ENCODE data around the gene CLHC1. TPM values are rescaled to one million over a fixed set of nuclear protein-coding genes. Genes with fewer than 3 reads are reported as not detected.
A peak's percentile ranks its signal among the peaks of the same experiment; 100 is the strongest.

CLHC1 gene
- total and polyA plus RNA-seq, 8 donors, result 1.9 to 43.9 (median 6.8) TPM

GRCh38 chr2:55164534-55165480 is 67.3 kb downstream of the CLHC1 start:
- Histone ChIP-seq H3K36me3 (no peaks in the 10 kb centered on the region), H3K4me3 (no peak overlapping the region), H3K9me3 (no peaks in the 10 kb centered on the region), H3K27ac (peak overlapping the region; percentile 18 to 78 (median 58)), H3K4me1 (peaks cover 36 to 80% (median 64%) of the 10 kb centered on the region in 4 donors), H3K27me3 (no peaks in the 10 kb centered on the region)
- TF ChIP-seq CTCF (IDR thresholded peaks at IDR 0.05) (no peak), POLR2A (IDR thresholded peaks at IDR 0.05) (no peak), POLR2AphosphoS5 (IDR thresholded peaks at IDR 0.05) (no peak), EP300 (IDR thresholded peaks at IDR 0.05) (no peak)
- intact Hi-C loops (cut with DNase I; ENCODE audit: low total_unique reads), result loop anchor here (10.0 kb wide), 1 partner anchor 120 kb away; no protein-coding TSS in a partner anchor
- 69 to 82% (median 72%) methylated on average over 12 of the region's 12 CpGs for WGBS, 5 donors
- no peak for DNase-seq

GRCh38 chr2:55163941-55164390 is 68.1 kb downstream of the CLHC1 start:
- Histone ChIP-seq H3K4me1 (peaks cover 36 to 80% (median 69%) of the 10 kb centered on the region in 4 donors), H3K27me3 (no peaks in the 10 kb centered on the region), H3K27ac (peak overlapping the region; percentile 49 to 78 (median 58)), H3K4me3 (no peak overlapping the region), H3K9me3 (no peaks in the 10 kb centered on the region), H3K36me3 (no peaks in the 10 kb centered on the region)
- intact Hi-C loops (cut with DNase I; ENCODE audit: low total_unique reads), result loop anchor here (10.0 kb wide), 1 partner anchor 119 kb away; no protein-coding TSS in a partner anchor
- DNase-seq, result peak; percentile 44 to 66
- TF ChIP-seq POLR2A (IDR thresholded peaks at IDR 0.05) (no peak), CTCF (IDR thresholded peaks at IDR 0.05) (no peak), EP300 (IDR thresholded peaks at IDR 0.05) (no peak), POLR2AphosphoS5 (IDR thresholded peaks at IDR 0.05) (peak in 2 of 3 donors; percentile 27 to 56)
- WGBS, 5 donors, result 25 to 46% (median 37%) methylated on average over 7 of the region's 7 CpGs

GRCh38 chr2:55163274-55163721 is 68.8 kb downstream of the CLHC1 start:
- DNase-seq, result no peak
- intact Hi-C loops (cut with DNase I; ENCODE audit: low total_unique reads), result loop anchor here (10.0 kb wide), 1 partner anchor 118 kb away; no protein-coding TSS in a partner anchor
- Histone ChIP-seq H3K36me3 (no peaks in the 10 kb centered on the region), H3K4me1 (peaks cover 36 to 80% (median 72%) of the 10 kb centered on the region in 4 donors), H3K9me3 (no peaks in the 10 kb centered on the region), H3K27ac (peak overlapping the region; percentile 49 to 78 (median 58)), H3K4me3 (no peak overlapping the region), H3K27me3 (no peaks in the 10 kb centered on the region)
- TF ChIP-seq EP300 (IDR thresholded peaks at IDR 0.05), result no peak
- TF ChIP-seq POLR2AphosphoS5 (IDR thresholded peaks at IDR 0.05), result no peak
- TF ChIP-seq POLR2A (IDR thresholded peaks at IDR 0.05), result no peak
- TF ChIP-seq CTCF (IDR thresholded peaks at IDR 0.05), result no peak
- 47 to 54% (median 50%) methylated on average over 9 of the region's 9 CpGs for WGBS, 5 donors

GRCh38 chr2:55162284-55163006 is 69.6 kb downstream of the CLHC1 start:
- Histone ChIP-seq H3K9me3 (no peaks in the 10 kb centered on the region), H3K36me3 (no peaks in the 10 kb centered on the region), H3K4me1 (peaks cover 36 to 80% (median 73%) of the 10 kb centered on the region in 4 donors), H3K27me3 (no peaks in the 10 kb centered on the region), H3K27ac (peak overlapping the region in 4 of 5 donors; percentile 49 to 78 (median 66)), H3K4me3 (no peak overlapping the region)
- 60 to 75% (median 71%) methylated on average over 11 of the region's 11 CpGs for WGBS, 5 donors
- TF ChIP-seq EP300 (IDR thresholded peaks at IDR 0.05) (no peak), POLR2AphosphoS5 (IDR thresholded peaks at IDR 0.05) (no peak), CTCF (IDR thresholded peaks at IDR 0.05) (no peak), POLR2A (IDR thresholded peaks at IDR 0.05) (no peak)
- intact Hi-C loops (cut with DNase I; ENCODE audit: low total_unique reads), result loop anchor here (10.0 kb wide), 1 partner anchor 118 kb away; no protein-coding TSS in a partner anchor
- no peak for DNase-seq

All from stomach (tissue), 9 donors.